Chondrocyte (in vitro differentiated cells): ENCODE results near the gene LCNL1. TPM values are rescaled to one million over a fixed set of nuclear protein-coding genes. Genes with fewer than 3 reads are reported as not detected.

Source experiments
- DNase-seq: peaks from one replicate; pipeline ENCODE4 v3.0.0; 2021; ENCODE audit warnings: mixed read lengths, low spot score
- H3K27ac Mint-ChIP-seq: one replicate; pipeline ENCODE4 v1.8.0; 2021; ENCODE audit warnings: mild to moderate bottlenecking, moderate library complexity, mixed read lengths; ENCODE audit not compliant: unreplicated experiment
- H3K27me3 Mint-ChIP-seq: 2 replicates; pipeline ENCODE4 v1.8.0; 2021; ENCODE audit warnings: low read depth, mixed read lengths
- H3K36me3 Mint-ChIP-seq: 2 replicates; pipeline ENCODE4 v1.8.0; 2021; ENCODE audit warnings: low read depth, mixed read lengths
- H3K4me1 Mint-ChIP-seq: 2 replicates; pipeline ENCODE4 v1.8.0; 2021; ENCODE audit warnings: low read depth, mild to moderate bottlenecking, mixed read lengths
- H3K4me3 Mint-ChIP-seq: one replicate; pipeline ENCODE4 v1.8.0; 2021; ENCODE audit warnings: mild to moderate bottlenecking, moderate library complexity, mixed read lengths; ENCODE audit not compliant: unreplicated experiment
- H3K9me3 Mint-ChIP-seq: 2 replicates; pipeline ENCODE4 v1.8.0; 2021; ENCODE audit warnings: low read depth, mixed read lengths
- CTCF ChIP-seq: fragments of 200-600 bp; sonication (generic); IDR thresholded peaks from 2 replicates; pipeline ENCODE4 v1.5.0; 2021; ENCODE audit warnings: antibody characterized with exemption, mild to moderate bottlenecking, moderate library complexity
- total RNA-seq: library from RNA; stranded (reverse); gene quantifications from 3 replicates; pipeline ENCODE4 v1.2.1, GENCODE V29; 2021

Gene LCNL1
- total RNA-seq, 1 donor from 2014 or later = 5.2 TPM

- TF ChIP-seq CTCF = no peak
- Mint-ChIP-seq H3K27me3 (no peaks in the 10 kb centered on the region), H3K4me3 (no peak overlapping the region), H3K36me3 (peaks cover 12% of the 10 kb centered on the region), H3K27ac (no peak overlapping the region), H3K9me3 (peaks cover under 1% of the 10 kb centered on the region), H3K4me1 (peaks cover 6% of the 10 kb centered on the region)
- DNase-seq = peak; percentile 82
Observed at GRCh38 chr9:136942112-136942880, 40.5 kb upstream of the LCNL1 start.

GRCh38 chr9:136942881-136943230, 39.9 kb upstream of the LCNL1 start:
- peak overlapping the region; percentile 68 for H3K4me3 Mint-ChIP-seq
- H3K4me1 Mint-ChIP-seq = peaks cover 6% of the 10 kb centered on the region
- peaks cover 12% of the 10 kb centered on the region for H3K36me3 Mint-ChIP-seq
- H3K27ac Mint-ChIP-seq = no peak overlapping the region
- no peaks in the 10 kb centered on the region for H3K9me3 Mint-ChIP-seq
- TF ChIP-seq CTCF = no peak
- no peaks in the 10 kb centered on the region for H3K27me3 Mint-ChIP-seq
- peak; percentile 83 for DNase-seq

- peak overlapping the region; percentile 69 for H3K27ac Mint-ChIP-seq
Observed at GRCh38 chr9:136943291-136944211, 39.2 kb upstream of the LCNL1 start.

GRCh38 chr9:136944212-136944518, 38.6 kb upstream of the LCNL1 start:
- Mint-ChIP-seq H3K4me3 (peak overlapping the region; percentile 70), H3K4me1 (peaks cover 9% of the 10 kb centered on the region), H3K27ac (no peak overlapping the region), H3K9me3 (no peaks in the 10 kb centered on the region), H3K27me3 (no peaks in the 10 kb centered on the region), H3K36me3 (peaks cover 7% of the 10 kb centered on the region)
- peak; percentile 90 for DNase-seq
- TF ChIP-seq CTCF = no peak

More at GRCh38 chr9:136943291-136944211, 39.2 kb upstream of the LCNL1 start:
- TF ChIP-seq CTCF = peak; percentile 35
- H3K4me3 Mint-ChIP-seq = peak overlapping the region; percentile 70
- peaks cover 9% of the 10 kb centered on the region for H3K4me1 Mint-ChIP-seq
- peak; percentile 94 for DNase-seq
- no peaks in the 10 kb centered on the region for H3K27me3 Mint-ChIP-seq
- no peaks in the 10 kb centered on the region for H3K9me3 Mint-ChIP-seq
- H3K36me3 Mint-ChIP-seq = peaks cover 11% of the 10 kb centered on the region

- Mint-ChIP-seq H3K4me3 (peak within 1 kb of the TSS; percentile 70), H3K27me3 (no peaks in the 10 kb centered on the region), H3K27ac (peak within 1 kb of the TSS; percentile 69), H3K36me3 (peaks cover 5% of the 10 kb centered on the region), H3K9me3 (no peaks in the 10 kb centered on the region), H3K4me1 (peaks cover 9% of the 10 kb centered on the region)
- TF ChIP-seq CTCF = peak; percentile 94
- peak; percentile 97 for DNase-seq
Observed at GRCh38 chr9:136944519-136945332, 38.1 kb upstream of the LCNL1 start, which contains the start of the genes C8G and FBXW5. Gene C8G (plus strand): TSS chr9:136945243. CDS start chr9:136945321, 78 bp downstream. Gene FBXW5 (minus strand): TSS chr9:136944738. CDS start chr9:136944083, 655 bp downstream.
